Keratinocyte (primary cell): ENCODE data around the gene SYTL2. TPM values are rescaled to one million over a fixed set of nuclear protein-coding genes. Genes with fewer than 3 reads are reported as not detected.

Experiments used
- DNase-seq: peaks from one replicate; pipeline ENCODE4 v3.0.0-alpha.2; 2011; ENCODE audit warnings: low read depth, missing footprints, low spot score
- FAIRE-seq: peaks from 2 replicates; lab custom pipeline; 2011; peaks lifted over from hg19 to GRCh38; lab: Jason Lieb, UNC
- H2AFZ ChIP-seq: 2 replicates; pipeline ENCODE4 v1.6.0; 2012; ENCODE audit warnings: low read length, control low read depth, inconsistent platforms; ENCODE audit not compliant: control insufficient read depth
- H3K27ac ChIP-seq: 2 replicates; pipeline ENCODE4 v1.5.1; 2011; ENCODE audit warnings: low read length; ENCODE audit not compliant: control insufficient read depth, insufficient read depth
- H3K27me3 ChIP-seq: 3 replicates; pipeline ENCODE4 v1.6.0; 2011; ENCODE audit warnings: low read length; ENCODE audit not compliant: control insufficient read depth, insufficient read depth; ENCODE audit errors: extremely low read depth
- H3K36me3 ChIP-seq, 2 experiments: 2 replicates in 1 of 2; 3 replicates in 1 of 2; pipeline ENCODE4 v1.5.1; 2011; ENCODE audit warnings: low read length in 2 of 2, mild to moderate bottlenecking in 1 of 2; ENCODE audit not compliant: control insufficient read depth in 2 of 2, insufficient read depth in 2 of 2; ENCODE audit errors: extremely low read depth in 1 of 2
- H3K4me1 ChIP-seq: 3 replicates; pipeline ENCODE4 v1.5.1; 2011; ENCODE audit warnings: low read length; ENCODE audit not compliant: control insufficient read depth, insufficient read depth; ENCODE audit errors: extremely low read depth
- H3K4me2 ChIP-seq: 3 replicates; pipeline ENCODE4 v1.6.0; 2011; ENCODE audit warnings: low read depth, low read length; ENCODE audit not compliant: control insufficient read depth, insufficient read depth; ENCODE audit errors: extremely low read depth
- H3K4me3 ChIP-seq, 3 experiments: fragments of 200-600 bp in 1 of 3; sonication (generic) in 1 of 3; 2 replicates in 2 of 3; 3 replicates in 1 of 3; pipeline ENCODE4 v1.5.1; 2011 to 2016; ENCODE audit warnings: low read length in 3 of 3, mild to moderate bottlenecking in 3 of 3, control low read depth in 2 of 3, inconsistent platforms in 1 of 3, low read depth in 1 of 3, mixed read lengths in 1 of 3, mixed run types in 1 of 3, moderate library complexity in 1 of 3; ENCODE audit not compliant: control insufficient read depth in 2 of 3, insufficient read depth in 2 of 3; ENCODE audit errors: extremely low read depth in 1 of 3
- H3K79me2 ChIP-seq: 2 replicates; pipeline ENCODE4 v1.6.0; 2012; ENCODE audit warnings: low read length; ENCODE audit not compliant: control insufficient read depth, insufficient read depth
- H3K9ac ChIP-seq: 3 replicates; pipeline ENCODE4 v1.6.0; 2011; ENCODE audit warnings: low read length; ENCODE audit not compliant: control insufficient read depth, insufficient read depth; ENCODE audit errors: extremely low read depth
- H3K9me1 ChIP-seq: 3 replicates; pipeline ENCODE4 v1.6.0; 2011; ENCODE audit warnings: low read length; ENCODE audit not compliant: control insufficient read depth, insufficient read depth; ENCODE audit errors: extremely low read depth
- H3K9me3 ChIP-seq: 2 replicates; pipeline ENCODE4 v1.5.1; 2012; ENCODE audit warnings: low read depth, low read length; ENCODE audit not compliant: control insufficient read depth
- H4K20me1 ChIP-seq: 3 replicates; pipeline ENCODE4 v1.6.0; 2011; ENCODE audit warnings: low read length; ENCODE audit not compliant: control insufficient read depth, insufficient read depth; ENCODE audit errors: extremely low read depth
- CTCF ChIP-seq, 3 experiments: IDR thresholded peaks in 1 of 3; conservative IDR thresholded peaks in 1 of 3; optimal IDR thresholded peaks in 1 of 3; 2 replicates in 2 of 3; 3 replicates in 1 of 3; pipeline versions ENCODE3 to v1.5.1; 2011; ENCODE audit warnings: low read length in 3 of 3, mild to moderate bottlenecking in 3 of 3, moderate library complexity in 2 of 3, control low read depth in 1 of 3, inconsistent platforms in 1 of 3; ENCODE audit not compliant: insufficient read depth in 2 of 3; ENCODE audit errors: extremely low read depth in 1 of 3
- EZH2 ChIP-seq: IDR thresholded peaks from one replicate; pipeline ENCODE4 v1.6.1; 2012; ENCODE audit warnings: inconsistent platforms, mild to moderate bottlenecking, low read length, moderate library complexity
- dilution Hi-C: fragments of 300-500 bp; cut with MboI; formaldehyde crosslinking; loops from one replicate; pipeline ENCODE4 v1.7.0; 2020; ENCODE audit warnings: low sequenced_read_pairs; ENCODE audit not compliant: extremely low pct_ligation_motif_present
- polyA plus RNA-seq, 5 experiments: library from polyadenylated mRNA; depleted of rRNA in 3 of 5; stranded (reverse) in 3 of 5; stranded (forward) in 1 of 5; unstranded in 1 of 5; fragments of >200 nt; gene quantifications; 1 replicate in 1 of 5; 2 replicates in 3 of 5; 3 replicates in 1 of 5; pipeline versions ENCODE4 v1.2.1 to v1.2.3, GENCODE V29; 2011 to 2012; ENCODE audit warnings: missing spikeins in 2 of 5, low read depth in 1 of 5, low replicate concordance in 1 of 5

SYTL2 gene
- polyA plus RNA-seq, 1 donor (not counting 4 experiments of a cell fraction or from before 2014, with no cell fraction given): 3.1 TPM

GRCh38 chr11:85663753-85664614 lies 147.0 kb downstream of the SYTL2 start:
- TF ChIP-seq CTCF (optimal IDR thresholded peaks at IDR 0.05 in 1 of 3, IDR thresholded peaks at IDR 0.05 in 1 of 3, conservative IDR thresholded peaks at IDR 0.05 in 1 of 3; ENCODE audit: extremely low read depth in 1 of 3, insufficient read depth in 2 of 3, low read length in 3 of 3) (peak in 2 of 3 experiments; percentile 43 to 46), EZH2 (no peak)
- DNase-seq: no peak
- FAIRE-seq: no peak
- Histone ChIP-seq H3K9me3 (no peaks in the 10 kb centered on the region), H3K27me3 (no peaks in the 10 kb centered on the region), H3K9ac (peak overlapping the region; percentile 96), H3K4me3 (peak overlapping the region; percentile 80 to 95 (median 86)), H3K79me2 (peaks cover 58% of the 10 kb centered on the region), H3K4me1 (peaks cover 23% of the 10 kb centered on the region), H3K27ac (peak overlapping the region; percentile 95), H3K36me3 (no peaks in the 10 kb centered on the region), H2AFZ (peak overlapping the region; percentile 75), H3K9me1 (no peaks in the 10 kb centered on the region), H3K4me2 (peak overlapping the region; percentile 95), H4K20me1 (peaks cover 20% of the 10 kb centered on the region)
- dilution Hi-C loops: no loop called here

GRCh38 chr11:85663080-85663752 lies 147.7 kb downstream of the SYTL2 start:
- TF ChIP-seq EZH2: no peak
- no peak for TF ChIP-seq CTCF (optimal IDR thresholded peaks at IDR 0.05 in 1 of 3, IDR thresholded peaks at IDR 0.05 in 1 of 3, conservative IDR thresholded peaks at IDR 0.05 in 1 of 3; ENCODE audit: extremely low read depth in 1 of 3, insufficient read depth in 2 of 3, low read length in 3 of 3)

More at GRCh38 chr11:85663080-85663752, 147.7 kb downstream of the SYTL2 start:
- Histone ChIP-seq H3K4me2 (peak overlapping the region; percentile 95), H3K9me1 (no peaks in the 10 kb centered on the region), H2AFZ (no peak overlapping the region), H3K4me3 (peak overlapping the region; percentile 80 to 95 (median 86)), H3K27me3 (no peaks in the 10 kb centered on the region), H3K79me2 (peaks cover 65% of the 10 kb centered on the region), H3K9ac (peak overlapping the region; percentile 96), H4K20me1 (peaks cover 20% of the 10 kb centered on the region), H3K27ac (peak overlapping the region; percentile 95), H3K36me3 (peaks cover 0 to 7% of the 10 kb centered on the region in 2 experiments), H3K4me1 (peaks cover 23% of the 10 kb centered on the region), H3K9me3 (no peaks in the 10 kb centered on the region)
- FAIRE-seq (no peak), DNase-seq (no peak)
- dilution Hi-C loops: no loop called here
